GM19463 (cell line): Measurements from ENCODE around the gene NLRP10.

ENCODE experiments used
- ATAC-seq: cut with Tn5 transposase; IDR thresholded peaks from one replicate; pipeline ENCODE4 v1.9.1; 2021; ENCODE audit warnings: mild to moderate bottlenecking, moderate library complexity; ENCODE audit not compliant: unreplicated experiment

The NLRP10 gene

DNA sequence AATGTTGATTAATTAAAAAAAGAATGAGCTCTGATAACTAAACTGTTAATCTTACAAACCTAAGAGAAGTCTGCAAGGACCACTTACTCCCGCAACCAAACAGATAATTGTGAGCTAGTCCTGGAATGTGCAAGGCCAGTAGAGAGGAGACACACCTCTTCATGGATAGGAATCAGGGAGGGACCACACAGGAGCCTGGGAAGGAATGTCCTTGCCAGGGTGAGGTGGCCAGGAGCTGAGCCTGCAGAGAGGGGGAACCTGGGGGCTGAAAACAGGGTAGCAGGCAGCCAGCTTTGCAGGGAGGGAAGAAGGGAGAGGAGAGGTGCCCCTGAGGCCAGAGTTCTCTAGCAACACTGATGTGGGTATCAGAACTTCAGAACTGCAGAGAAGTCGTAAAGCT lies 9.4 kb upstream of the NLRP10 start:
- no peak for ATAC-seq

DNA sequence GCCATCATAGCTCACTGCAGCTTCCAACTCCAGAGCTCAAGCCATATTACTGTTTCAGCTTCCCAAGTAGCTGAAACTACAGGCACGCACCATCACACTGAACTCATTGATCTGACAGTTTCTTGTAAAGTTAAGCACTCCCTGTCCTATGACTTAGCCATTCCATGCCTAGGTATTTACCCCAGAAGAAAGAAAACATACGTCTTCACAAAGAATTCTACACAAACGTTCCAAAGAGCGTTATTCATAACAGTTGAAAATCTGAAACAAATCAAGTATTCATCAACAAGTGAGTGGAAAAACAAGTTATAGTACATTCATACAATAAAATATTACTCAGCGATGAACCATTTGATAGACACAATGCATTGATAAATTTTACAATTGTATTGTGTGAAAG lies 7.8 kb upstream of the NLRP10 start:
- no peak for ATAC-seq

DNA sequence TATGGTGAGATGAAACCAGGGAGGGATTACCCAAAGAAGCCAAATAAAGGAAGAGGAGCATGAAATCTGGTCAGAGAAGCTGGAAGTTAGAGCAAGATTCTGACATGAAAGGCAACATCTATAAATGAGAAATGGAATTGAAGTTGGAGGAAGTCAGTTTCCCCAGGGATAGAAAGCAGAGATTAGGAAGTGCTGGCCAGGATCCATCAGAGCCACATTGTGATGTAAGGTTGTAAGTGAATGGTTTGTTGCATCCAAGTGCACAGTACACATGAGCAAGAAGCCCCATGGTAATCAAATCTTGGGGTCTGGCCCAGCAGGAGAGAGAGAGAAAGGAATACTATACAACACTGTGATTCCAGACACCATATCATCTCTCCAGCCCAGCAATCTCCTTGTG lies 6.6 kb upstream of the NLRP10 start:
- ATAC-seq, result no peak

DNA sequence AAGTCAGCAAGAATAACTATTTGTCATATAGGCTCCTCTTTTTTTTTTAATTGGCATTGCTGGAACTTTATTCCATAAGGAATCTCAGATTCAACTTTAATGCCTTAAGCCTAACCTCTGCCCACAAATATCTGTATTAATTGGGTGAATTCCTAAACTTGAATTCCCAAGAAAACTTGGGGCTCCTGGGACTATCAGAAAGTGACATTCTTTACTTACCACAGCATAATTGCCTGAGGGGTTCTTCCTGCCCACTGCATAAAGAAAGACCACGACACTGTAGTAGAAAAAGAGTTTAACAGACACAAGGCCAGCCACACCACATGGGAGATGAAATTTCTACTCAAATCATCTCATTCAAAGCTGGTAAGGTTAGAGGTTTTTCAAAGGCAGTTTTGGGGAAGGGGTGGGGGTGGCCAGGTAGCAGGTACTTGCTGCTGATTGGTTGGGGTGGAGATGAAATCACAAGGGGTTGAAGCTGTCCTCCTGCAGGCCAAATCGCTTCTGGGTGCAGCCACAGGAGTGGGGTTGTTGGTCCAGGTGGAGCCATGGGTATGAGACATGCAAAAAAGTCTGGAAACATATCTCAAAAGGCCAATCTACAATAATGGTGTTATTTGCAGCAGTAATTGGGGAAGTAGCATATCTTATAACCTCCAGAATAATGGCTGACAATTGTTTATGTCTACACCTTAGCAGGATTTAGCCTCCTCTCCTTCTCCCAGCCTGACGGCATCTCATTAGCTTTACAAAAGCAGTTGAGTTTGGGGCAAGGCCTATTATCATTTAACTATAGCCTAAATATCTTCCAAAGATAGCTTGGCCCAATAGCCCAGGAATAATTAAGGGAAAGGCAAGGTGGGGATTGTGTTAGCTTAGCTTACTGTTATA lies 4.8 kb upstream of the NLRP10 start:
- no peak for ATAC-seq

GRCh38 chr11:7968686-7969085 lies 3.4 kb upstream of the NLRP10 start:
- no peak for ATAC-seq

DNA sequence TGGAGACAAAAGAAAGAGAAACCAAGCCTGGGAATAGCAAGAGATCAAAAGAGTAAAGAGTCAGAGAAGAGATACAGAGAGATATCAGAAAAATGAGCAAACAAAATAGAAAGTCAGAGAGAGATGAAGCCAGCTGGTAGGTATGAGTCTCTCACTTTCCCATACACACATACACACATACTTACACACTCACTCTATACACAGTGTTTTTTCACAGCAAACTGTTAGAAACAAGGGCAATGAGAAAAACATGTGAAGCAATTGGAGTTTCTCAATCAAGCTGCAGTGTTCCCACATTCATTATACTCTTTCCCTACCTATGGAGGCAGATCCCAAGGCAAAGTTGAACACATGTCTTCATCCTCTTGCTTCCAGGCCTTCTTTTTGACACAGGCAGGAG lies 2.6 kb upstream of the NLRP10 start:
- ATAC-seq, result no peak

DNA sequence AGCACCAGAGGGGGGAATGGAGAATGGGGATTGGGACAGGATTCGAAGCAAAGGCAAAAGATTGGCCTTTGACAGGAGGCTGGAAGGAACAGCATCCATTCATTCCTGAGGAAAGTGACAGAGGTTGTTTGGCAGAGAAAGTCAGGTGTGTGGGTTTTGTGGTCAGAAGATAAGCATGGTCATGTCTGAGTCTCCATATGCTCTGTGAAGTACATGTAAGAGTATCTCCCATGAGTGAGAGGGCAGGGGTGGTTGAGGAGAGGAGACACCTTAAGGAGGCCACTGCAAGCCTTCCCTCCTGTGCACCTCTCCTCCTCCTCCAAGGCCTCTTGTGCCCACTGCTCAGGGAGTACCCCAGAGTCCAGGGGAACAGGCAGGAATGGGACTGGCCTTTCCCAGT lies 1.9 kb upstream of the NLRP10 start:
- ATAC-seq, result no peak

- no peak for ATAC-seq
Observed at GRCh38 chr11:7964873-7965272, 374 bp downstream of the NLRP10 start.

DNA sequence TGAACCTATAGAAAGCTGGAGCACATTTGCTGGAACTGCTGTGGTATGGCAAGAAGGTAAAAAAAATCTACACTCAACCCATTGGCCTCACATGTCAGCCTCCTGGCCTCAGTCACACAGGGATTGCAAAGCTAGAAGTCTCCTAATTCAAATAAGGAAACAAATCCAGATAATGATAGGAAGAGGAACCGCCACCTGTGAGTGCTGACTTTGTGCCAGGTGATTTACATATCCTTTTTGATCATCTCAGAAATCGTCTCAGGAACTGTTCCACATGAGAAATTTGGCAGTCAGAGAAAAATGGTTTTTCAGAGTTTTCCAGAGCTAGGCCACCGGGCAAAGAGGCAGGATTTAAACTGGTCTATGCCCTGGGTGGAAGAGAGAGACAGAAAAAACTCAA lies 986 bp downstream of the NLRP10 start:
- no peak for ATAC-seq

DNA sequence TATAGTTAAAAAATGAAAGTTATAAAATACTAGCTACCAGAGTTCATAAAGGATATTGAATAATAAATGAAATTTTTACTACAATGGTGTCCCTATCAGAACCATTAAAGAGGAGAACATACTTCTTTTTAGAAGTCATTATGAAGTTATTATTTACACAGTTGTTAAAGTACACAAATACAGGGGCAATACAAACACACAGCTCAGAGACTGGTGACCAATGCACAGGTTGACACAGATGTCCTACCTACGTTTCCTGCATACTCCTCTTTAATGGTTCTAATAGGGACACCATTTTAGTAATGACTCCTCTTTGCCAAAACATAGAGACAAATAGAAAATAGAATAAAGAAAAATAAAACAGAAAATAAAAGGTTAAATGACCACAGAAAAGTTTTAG lies 10.1 kb downstream of the NLRP10 start:
- no peak for ATAC-seq

DNA sequence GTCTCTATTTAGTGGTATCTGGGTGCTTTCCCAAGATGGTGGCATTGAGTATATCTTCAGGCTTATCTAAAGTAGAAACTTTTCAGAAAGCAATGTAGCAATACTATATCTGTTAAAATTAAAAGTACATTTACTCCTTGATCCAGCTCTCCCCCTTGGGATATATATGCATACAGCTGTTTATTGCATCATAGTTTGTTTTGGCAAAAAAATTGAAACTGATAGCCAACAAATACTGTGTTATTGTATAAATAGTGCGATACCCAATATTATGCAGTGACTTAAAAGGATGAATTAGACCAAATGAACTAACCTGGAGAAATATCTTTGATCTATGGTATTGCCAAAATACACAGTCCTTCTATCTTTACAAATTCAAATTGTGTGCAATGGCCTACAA lies 15.3 kb downstream of the NLRP10 start:
- no peak for ATAC-seq

GRCh38 chr11:7944123-7944522 lies 21.1 kb downstream of the NLRP10 start:
- ATAC-seq, result no peak

GRCh38 chr11:7941608-7942007 lies 23.6 kb downstream of the NLRP10 start, which contains the start of gene OR10A3:
OR10A3 (minus strand) TSS chr11:7941708; CDS start chr11:7939520, 2,188 bp downstream.
- no peak for ATAC-seq

DNA sequence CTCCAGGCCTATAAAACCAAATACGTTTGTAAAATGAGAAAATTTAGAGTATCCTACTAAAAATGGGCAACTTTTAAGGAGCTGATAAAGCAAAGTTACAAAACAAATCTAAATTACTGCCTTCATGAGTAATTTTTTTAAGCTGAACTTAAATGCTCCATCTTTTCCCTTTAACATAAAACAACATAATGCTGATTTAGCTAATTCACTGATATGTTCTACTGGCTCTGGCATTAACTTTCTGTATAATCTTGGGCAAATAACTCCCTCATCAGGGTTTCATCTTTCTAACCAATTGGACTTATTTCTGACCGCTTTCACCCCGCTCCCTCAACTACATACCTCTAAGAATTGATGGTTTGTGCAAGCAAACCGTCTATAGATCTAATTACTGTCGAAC lies 24.1 kb downstream of the NLRP10 start:
- ATAC-seq, result no peak

DNA sequence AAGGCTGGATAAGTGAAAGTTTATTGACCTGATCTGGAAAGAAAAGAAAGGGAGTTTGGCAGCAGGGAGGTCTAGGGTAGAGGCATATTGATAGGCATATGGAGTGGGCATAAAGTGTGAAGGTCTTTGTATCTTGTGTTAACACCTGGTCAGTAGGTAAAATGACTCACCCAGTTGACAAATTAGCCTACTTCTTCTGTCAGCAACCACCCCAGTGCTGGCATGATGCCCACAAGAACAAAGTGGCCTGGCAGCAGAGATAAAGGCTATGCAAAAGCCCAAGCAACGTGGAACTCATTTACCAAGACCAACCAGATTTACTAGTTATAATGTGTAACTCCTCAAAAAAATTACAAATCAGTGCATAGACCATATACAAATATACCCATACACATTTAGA lies 28.6 kb downstream of the NLRP10 start:
- no peak for ATAC-seq

- ATAC-seq, result no peak
Observed at GRCh38 chr11:7931168-7931567, 34.1 kb downstream of the NLRP10 start, which contains the start of gene OR10A6. OR10A6 (minus strand) TSS chr11:7931268; CDS start chr11:7928662, 2,606 bp downstream.

DNA sequence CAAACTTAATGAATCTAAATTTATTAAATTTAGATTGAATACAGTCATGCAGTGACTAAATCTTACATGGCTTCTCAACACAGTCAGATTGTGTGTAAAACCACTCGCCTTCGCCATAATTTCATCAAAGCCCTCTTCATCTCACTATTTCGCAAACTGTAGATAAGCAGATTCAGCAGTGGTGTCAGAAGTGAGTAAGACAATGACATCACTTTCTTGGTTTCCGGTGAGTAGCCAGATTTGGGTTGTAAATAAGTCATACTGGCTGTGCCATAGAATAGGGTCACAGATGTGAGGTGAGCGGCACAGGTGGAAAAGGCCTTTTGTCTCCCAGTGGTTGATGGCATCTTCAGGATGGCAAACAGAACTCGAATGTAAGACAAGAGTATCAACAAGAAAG lies 37.6 kb downstream of the NLRP10 start:
- no peak for ATAC-seq

GRCh38 chr11:7924536-7924935 lies 40.7 kb downstream of the NLRP10 start:
- no peak for ATAC-seq

DNA sequence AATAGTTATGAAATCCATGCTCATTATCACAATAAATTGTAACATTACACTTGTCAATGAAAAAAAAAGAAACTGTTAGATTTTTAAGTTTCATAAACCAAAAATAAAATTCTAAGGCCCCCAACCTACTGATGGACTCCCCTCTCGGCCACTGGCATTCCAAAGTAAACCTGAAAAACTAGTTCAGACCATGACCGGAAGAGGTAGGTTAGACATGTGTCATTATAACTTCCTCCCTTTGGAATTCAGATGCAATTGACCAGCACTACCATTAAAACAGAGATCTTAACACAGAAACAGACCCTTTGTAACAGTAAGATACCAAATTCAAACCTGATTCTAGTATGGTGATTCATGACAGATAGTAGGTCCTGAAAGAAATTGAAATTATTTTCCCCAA lies 47.1 kb downstream of the NLRP10 start:
- no peak for ATAC-seq
